GM12892 (cell line): ENCODE data around the gene PRKCZ.

Experiments used
- POLR2A ChIP-seq: IDR thresholded peaks from 2 replicates; pipeline ENCODE4 v1.6.1; 2011; ENCODE audit warnings: low read depth, low read length, control low read depth
- POLR2AphosphoS5 ChIP-seq: IDR thresholded peaks from 2 replicates; pipeline ENCODE4 v1.6.1; 2011; ENCODE audit warnings: low read depth, low read length, control low read depth

DNA sequence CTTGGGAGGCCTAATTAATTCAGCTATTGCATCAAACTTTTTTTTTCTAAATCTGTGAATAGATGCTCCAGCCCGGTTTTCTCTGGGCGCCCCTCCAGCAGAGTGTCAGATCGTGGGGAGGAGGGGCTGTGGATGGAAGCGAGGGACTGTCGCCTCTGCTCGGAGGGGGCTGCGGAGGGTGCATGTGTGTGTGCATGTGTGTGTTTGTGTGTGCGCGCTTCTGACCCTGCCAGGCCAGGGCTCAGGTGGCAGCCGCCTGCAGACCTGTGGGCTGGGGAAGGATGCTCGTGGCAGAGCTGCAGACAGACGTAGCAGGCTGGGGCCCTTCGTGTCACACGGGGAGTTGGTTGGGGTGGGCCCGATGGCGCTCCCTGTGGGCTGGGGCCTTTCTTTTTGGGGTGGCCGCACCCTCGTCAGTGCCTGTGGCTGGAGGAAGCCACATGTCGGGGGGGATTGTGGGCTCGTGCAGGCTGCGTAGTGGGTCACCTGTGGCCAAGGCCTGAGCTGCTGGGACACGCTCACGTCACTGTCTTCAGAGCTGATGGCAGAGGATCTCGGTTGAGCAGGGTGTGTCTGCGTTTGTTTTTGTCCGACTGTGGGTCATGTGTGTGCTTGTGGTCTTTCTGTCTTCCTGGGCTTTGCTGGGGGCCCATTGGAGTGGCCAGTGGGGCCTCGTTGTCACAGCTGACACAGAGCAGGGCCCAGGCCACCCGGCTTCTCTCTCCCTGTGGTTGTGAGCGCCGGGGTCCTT, 180.7 kb downstream of the PRKCZ start:
- no peak for TF ChIP-seq POLR2A
- TF ChIP-seq POLR2AphosphoS5 = no peak
